Type B pancreatic cell (in vitro differentiated cells): Measurements from ENCODE around the gene SRRM2. TPM values are rescaled to one million over a fixed set of nuclear protein-coding genes. Genes with fewer than 3 reads are reported as not detected.
"Not testable (repeated sequence)": the region's sequence is repeated elsewhere in the genome, so short reads cannot be mapped to it uniquely, and the experiment has no call there.

Source experiments
- DNase-seq: peaks from one replicate; pipeline ENCODE4 v3.0.0; 2021; ENCODE audit warnings: mixed read lengths; ENCODE audit not compliant: unreplicated experiment; ENCODE audit errors: extremely low spot score
- H3K27ac Mint-ChIP-seq: 2 replicates; pipeline ENCODE4 v1.8.0; 2021; ENCODE audit warnings: mild to moderate bottlenecking, mixed read lengths
- H3K27me3 Mint-ChIP-seq: 2 replicates; pipeline ENCODE4 v1.8.0; 2021; ENCODE audit warnings: mixed read lengths
- H3K36me3 Mint-ChIP-seq: 2 replicates; pipeline ENCODE4 v1.8.0; 2021; ENCODE audit warnings: mixed read lengths
- H3K4me1 Mint-ChIP-seq: one replicate; pipeline ENCODE4 v1.8.0; 2021; ENCODE audit warnings: mixed read lengths; ENCODE audit not compliant: unreplicated experiment
- H3K4me3 Mint-ChIP-seq: 2 replicates; pipeline ENCODE4 v1.8.0; 2021; ENCODE audit warnings: mild to moderate bottlenecking, mixed read lengths
- H3K9me3 Mint-ChIP-seq: 2 replicates; pipeline ENCODE4 v1.8.0; 2021; ENCODE audit warnings: mixed read lengths
- CTCF ChIP-seq: fragments of 200-600 bp; sonication (generic); conservative IDR thresholded peaks from 2 replicates; pipeline ENCODE4 v1.5.0; 2021; ENCODE audit warnings: antibody characterized with exemption, mild to moderate bottlenecking
- total RNA-seq: library from RNA; stranded (reverse); gene quantifications from 2 replicates; pipeline ENCODE4 v1.2.1, GENCODE V29; 2021; ENCODE audit warnings: low replicate concordance

Gene SRRM2
- total RNA-seq, 1 donor from 2014 or later, result 749 TPM

GRCh38 chr16:2720719-2721633 is 31.5 kb upstream of the SRRM2 start:
- Mint-ChIP-seq H3K27ac (peak overlapping the region; percentile 86), H3K4me1 (no peaks in the 10 kb centered on the region), H3K27me3 (peaks cover 4% of the 10 kb centered on the region), H3K36me3 (no peaks in the 10 kb centered on the region), H3K9me3 (no peaks in the 10 kb centered on the region), H3K4me3 (peak overlapping the region; percentile 85)
- peak; percentile 88 for TF ChIP-seq CTCF
- peak; percentile 95 for DNase-seq

GRCh38 chr16:2721634-2722173 is 30.7 kb upstream of the SRRM2 start:
- peak overlapping the region; percentile 59 for H3K27ac Mint-ChIP-seq
- DNase-seq, H3K4me1 Mint-ChIP-seq, H3K27me3 Mint-ChIP-seq, H3K9me3 Mint-ChIP-seq, H3K36me3 Mint-ChIP-seq: not testable (repeated sequence)
- H3K4me3 Mint-ChIP-seq, result peak overlapping the region; percentile 74

GRCh38 chr16:2724088-2724676 is 28.3 kb upstream of the SRRM2 start:
- no peaks in the 10 kb centered on the region for H3K4me1 Mint-ChIP-seq
- no peaks in the 10 kb centered on the region for H3K9me3 Mint-ChIP-seq
- H3K36me3 Mint-ChIP-seq, result no peaks in the 10 kb centered on the region
- no peak for TF ChIP-seq CTCF
- peaks cover 4% of the 10 kb centered on the region for H3K27me3 Mint-ChIP-seq
- no peak for DNase-seq
- no peak overlapping the region for H3K27ac Mint-ChIP-seq
- no peak overlapping the region for H3K4me3 Mint-ChIP-seq

GRCh38 chr16:2724816-2725348 is 27.6 kb upstream of the SRRM2 start:
- H3K4me1 Mint-ChIP-seq, result no peaks in the 10 kb centered on the region
- TF ChIP-seq CTCF, result no peak
- no peaks in the 10 kb centered on the region for H3K36me3 Mint-ChIP-seq

GRCh38 chr16:2726923-2727322 is 25.5 kb upstream of the SRRM2 start:
- Mint-ChIP-seq H3K27me3 (peaks cover 4% of the 10 kb centered on the region), H3K4me3 (no peak overlapping the region), H3K9me3 (no peaks in the 10 kb centered on the region), H3K4me1 (no peaks in the 10 kb centered on the region), H3K36me3 (no peaks in the 10 kb centered on the region), H3K27ac (no peak overlapping the region)
- TF ChIP-seq CTCF, result no peak
- DNase-seq, result no peak

More at GRCh38 chr16:2724816-2725348, 27.6 kb upstream of the SRRM2 start:
- Mint-ChIP-seq H3K27ac (no peak overlapping the region), H3K4me3 (no peak overlapping the region), H3K9me3 (no peaks in the 10 kb centered on the region), H3K27me3 (peaks cover 4% of the 10 kb centered on the region)
- no peak for DNase-seq

- Mint-ChIP-seq H3K27ac (no peak overlapping the region), H3K4me3 (no peak overlapping the region), H3K9me3 (no peaks in the 10 kb centered on the region), H3K4me1 (no peaks in the 10 kb centered on the region), H3K36me3 (no peaks in the 10 kb centered on the region), H3K27me3 (peaks cover 4% of the 10 kb centered on the region)
- no peak for TF ChIP-seq CTCF
- no peak for DNase-seq
Observed at GRCh38 chr16:2728034-2728433, 24.4 kb upstream of the SRRM2 start.
